ENCODE measurements around the gene C9orf78.

DNA sequence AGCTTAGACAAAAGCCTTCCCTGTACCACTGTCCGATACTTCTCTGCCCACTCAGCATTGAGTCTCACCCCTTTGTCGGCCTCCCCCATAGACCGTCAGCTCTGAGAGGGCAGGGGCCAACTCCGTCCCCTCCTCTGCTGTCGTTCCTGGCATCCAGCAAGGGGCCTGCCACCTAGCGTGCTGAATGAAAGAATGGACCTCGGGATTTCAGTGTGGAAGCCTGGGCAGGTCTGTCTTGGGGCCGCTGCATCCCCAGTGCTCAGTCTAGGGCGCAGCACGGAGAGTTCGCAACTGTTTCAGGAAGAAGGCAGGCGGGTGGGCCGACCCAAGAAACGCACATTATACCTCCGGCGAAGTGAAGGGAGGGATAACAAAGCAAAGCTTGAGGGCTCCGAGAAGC lies 33.6 kb downstream of the C9orf78 start:
- TF ChIP-seq CTCF (IDR thresholded peaks at IDR 0.05; ENCODE audit: poor library complexity) (no peak), EZH2 (IDR thresholded peaks at IDR 0.05; ENCODE audit: borderline replicate concordance) (no peak)
